ENCODE results near the gene MSX1.

The MSX1 gene

GRCh38 chr4:4858527-4859324, 739 bp upstream of the MSX1 start:
- no peak for DNase-seq

- no peak for DNase-seq
Observed at GRCh38 chr4:4859799-4860599, 534 bp downstream of the MSX1 start.

GRCh38 chr4:4860600-4861389, 1.3 kb downstream of the MSX1 start:
- DNase-seq = no peak

GRCh38 chr4:4861390-4862018, 2.0 kb downstream of the MSX1 start:
- no peak for DNase-seq

- DNase-seq = no peak
Observed at GRCh38 chr4:4862071-4862551, 2.6 kb downstream of the MSX1 start.

GRCh38 chr4:4862665-4863482, 3.4 kb downstream of the MSX1 start:
- DNase-seq = no peak

- DNase-seq = no peak
Observed at GRCh38 chr4:4864443-4864939, 5.0 kb downstream of the MSX1 start.

- no peak for DNase-seq
Observed at GRCh38 chr4:4864940-4865704, 5.7 kb downstream of the MSX1 start.

- no peak for DNase-seq
Observed at GRCh38 chr4:4865705-4866123, 6.2 kb downstream of the MSX1 start.

GRCh38 chr4:4866124-4866865, 6.8 kb downstream of the MSX1 start:
- no peak for DNase-seq

- DNase-seq = no peak
Observed at GRCh38 chr4:4866866-4867374, 7.5 kb downstream of the MSX1 start.

- no peak for DNase-seq
Observed at GRCh38 chr4:4867375-4868039, 8.0 kb downstream of the MSX1 start.

GRCh38 chr4:4868040-4868757, 8.7 kb downstream of the MSX1 start:
- no peak for DNase-seq

- no peak for DNase-seq
Observed at GRCh38 chr4:4868758-4869723, 9.6 kb downstream of the MSX1 start.

GRCh38 chr4:4869731-4870571, 10.5 kb downstream of the MSX1 start:
- no peak for DNase-seq

- DNase-seq = no peak
Observed at GRCh38 chr4:4870576-4871241, 11.2 kb downstream of the MSX1 start.
